ENCODE measurements around the gene CRB1.
A peak's percentile ranks its signal among the peaks of the same experiment; 100 is the strongest.

Gene CRB1

DNA sequence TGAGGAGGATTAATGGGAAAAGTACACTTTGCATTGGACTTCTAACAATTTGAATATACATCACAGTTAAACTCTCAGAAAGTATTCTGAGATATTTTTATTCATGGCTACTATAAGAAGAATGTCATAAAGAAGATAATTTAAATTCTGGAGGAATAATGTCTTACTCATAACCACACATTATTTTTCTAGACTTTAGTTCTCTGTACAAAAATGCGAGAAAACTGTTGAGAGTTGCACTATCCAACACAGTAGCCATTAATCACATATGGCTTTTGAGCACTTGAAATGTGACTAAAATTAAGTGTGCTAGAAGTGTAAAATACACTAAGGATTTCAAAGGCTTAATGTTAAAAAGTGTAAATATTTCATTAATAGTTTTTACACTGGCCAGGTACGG, 53.8 kb downstream of the CRB1 start:
- TF ChIP-seq, protein P1, sequence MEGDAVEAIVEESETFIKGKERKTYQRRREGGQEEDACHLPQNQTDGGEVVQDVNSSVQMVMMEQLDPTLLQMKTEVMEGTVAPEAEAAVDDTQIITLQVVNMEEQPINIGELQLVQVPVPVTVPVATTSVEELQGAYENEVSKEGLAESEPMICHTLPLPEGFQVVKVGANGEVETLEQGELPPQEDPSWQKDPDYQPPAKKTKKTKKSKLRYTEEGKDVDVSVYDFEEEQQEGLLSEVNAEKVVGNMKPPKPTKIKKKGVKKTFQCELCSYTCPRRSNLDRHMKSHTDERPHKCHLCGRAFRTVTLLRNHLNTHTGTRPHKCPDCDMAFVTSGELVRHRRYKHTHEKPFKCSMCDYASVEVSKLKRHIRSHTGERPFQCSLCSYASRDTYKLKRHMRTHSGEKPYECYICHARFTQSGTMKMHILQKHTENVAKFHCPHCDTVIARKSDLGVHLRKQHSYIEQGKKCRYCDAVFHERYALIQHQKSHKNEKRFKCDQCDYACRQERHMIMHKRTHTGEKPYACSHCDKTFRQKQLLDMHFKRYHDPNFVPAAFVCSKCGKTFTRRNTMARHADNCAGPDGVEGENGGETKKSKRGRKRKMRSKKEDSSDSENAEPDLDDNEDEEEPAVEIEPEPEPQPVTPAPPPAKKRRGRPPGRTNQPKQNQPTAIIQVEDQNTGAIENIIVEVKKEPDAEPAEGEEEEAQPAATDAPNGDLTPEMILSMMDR (IDR thresholded peaks at IDR 0.05; ENCODE audit: control insufficient read depth, extremely low read depth, insufficient read depth), result no peak
- DNase-seq (ENCODE audit: low read depth), result no peak
- no peak overlapping the region for H3K4me3 ChIP-seq (ENCODE audit: low read depth, low read length)

DNA sequence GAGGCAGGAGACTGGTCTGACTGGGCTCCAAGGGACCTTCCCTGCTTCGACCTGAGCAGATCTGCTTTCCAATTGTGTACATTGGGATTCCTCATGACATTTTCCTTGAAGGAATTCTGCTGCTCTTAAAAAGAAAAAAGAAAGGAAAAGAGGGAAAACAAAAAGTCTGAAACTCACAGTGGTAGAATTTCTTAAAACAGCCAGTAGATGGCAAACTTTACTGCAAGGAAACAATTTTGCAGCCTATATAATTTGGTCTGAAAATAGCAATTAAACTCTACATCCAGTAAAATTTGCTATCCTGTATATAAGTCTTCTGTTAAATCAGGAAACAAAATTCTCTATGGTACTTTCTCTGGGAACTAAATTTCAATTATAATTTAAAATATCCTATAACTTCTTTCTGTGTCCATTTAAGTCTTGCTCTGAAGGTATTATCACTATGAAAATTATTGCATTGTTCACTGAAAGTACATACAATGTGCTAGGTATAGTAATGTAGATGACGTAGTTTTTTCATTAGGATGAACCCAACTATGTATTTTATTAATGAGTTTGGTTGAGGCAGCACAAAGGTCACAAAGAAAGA, 59.8 kb downstream of the CRB1 start:
- TF ChIP-seq, protein P1 (IDR thresholded peaks at IDR 0.05; ENCODE audit: control insufficient read depth, extremely low read depth, insufficient read depth), result peak; percentile 49
- no peak overlapping the region for H3K4me3 ChIP-seq (ENCODE audit: low read depth, low read length)
- no peak for DNase-seq (ENCODE audit: low read depth)

DNA sequence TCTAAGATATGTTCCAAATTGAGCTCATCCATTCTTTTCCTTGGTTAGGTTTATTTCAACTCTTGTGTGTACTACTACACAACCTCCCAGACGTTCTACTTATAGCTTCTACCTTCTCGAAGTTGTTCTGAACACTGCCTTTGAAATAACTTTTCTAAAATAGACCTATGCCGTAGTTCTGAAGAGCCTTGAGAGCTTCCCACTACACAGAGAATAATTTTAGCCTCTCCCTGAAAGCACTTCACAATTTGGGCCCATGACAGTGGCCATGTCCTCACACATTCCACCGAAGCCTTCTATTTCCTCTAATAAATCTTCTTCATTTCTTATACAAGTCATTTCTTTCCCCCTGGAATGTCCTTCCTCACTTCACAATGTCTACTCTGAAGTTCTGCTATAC, 62.2 kb downstream of the CRB1 start:
- H3K4me3 ChIP-seq (ENCODE audit: low read depth, low read length), result no peak overlapping the region
- TF ChIP-seq, protein P1 (IDR thresholded peaks at IDR 0.05; ENCODE audit: control insufficient read depth, extremely low read depth, insufficient read depth), result no peak
- DNase-seq (ENCODE audit: low read depth), result no peak

DNA sequence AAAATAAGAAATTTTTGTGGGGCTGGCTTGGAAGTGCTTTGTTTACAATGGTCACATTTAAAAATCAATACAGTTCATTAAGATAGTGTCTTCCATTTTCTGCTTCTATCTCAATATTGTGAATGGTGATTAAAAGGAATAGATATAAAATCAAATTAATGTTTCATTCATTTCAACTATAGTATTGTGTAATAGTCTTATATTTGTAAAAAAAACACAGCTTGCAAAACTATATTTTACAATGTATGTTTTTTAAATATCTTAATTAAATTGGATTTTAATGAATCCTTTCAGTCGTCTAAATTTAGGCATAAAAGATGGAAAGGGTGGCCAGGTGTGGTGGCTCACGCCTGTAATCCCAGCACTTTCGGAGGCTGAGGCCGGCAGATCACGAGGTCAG, 63.5 kb downstream of the CRB1 start:
- H3K4me3 ChIP-seq (ENCODE audit: low read depth, low read length), result no peak overlapping the region
- TF ChIP-seq, protein P1 (IDR thresholded peaks at IDR 0.05; ENCODE audit: control insufficient read depth, extremely low read depth, insufficient read depth), result no peak
- no peak for DNase-seq (ENCODE audit: low read depth)

DNA sequence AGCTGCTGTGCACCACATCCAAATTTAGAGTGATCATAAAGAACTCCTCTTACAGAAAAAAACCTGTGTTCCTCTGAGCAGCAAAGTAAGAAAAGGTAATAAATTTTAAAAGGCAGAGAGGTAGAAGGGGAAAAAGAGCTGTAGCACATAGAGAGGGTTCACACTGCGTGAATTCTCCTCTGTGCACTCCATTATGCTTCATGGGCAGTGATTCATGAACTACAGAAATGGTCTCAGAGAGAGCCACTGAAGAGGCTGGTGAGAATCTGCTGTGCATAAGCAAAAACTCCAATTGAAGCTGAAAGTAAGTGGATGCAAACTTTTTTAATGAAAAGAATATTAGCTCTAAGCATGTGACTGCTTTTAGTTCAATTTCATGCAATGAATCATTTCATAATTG, 65.0 kb downstream of the CRB1 start:
- TF ChIP-seq, protein P1 (IDR thresholded peaks at IDR 0.05; ENCODE audit: control insufficient read depth, extremely low read depth, insufficient read depth), result no peak
- H3K4me3 ChIP-seq (ENCODE audit: low read depth, low read length), result no peak overlapping the region
- DNase-seq (ENCODE audit: low read depth), result no peak

DNA sequence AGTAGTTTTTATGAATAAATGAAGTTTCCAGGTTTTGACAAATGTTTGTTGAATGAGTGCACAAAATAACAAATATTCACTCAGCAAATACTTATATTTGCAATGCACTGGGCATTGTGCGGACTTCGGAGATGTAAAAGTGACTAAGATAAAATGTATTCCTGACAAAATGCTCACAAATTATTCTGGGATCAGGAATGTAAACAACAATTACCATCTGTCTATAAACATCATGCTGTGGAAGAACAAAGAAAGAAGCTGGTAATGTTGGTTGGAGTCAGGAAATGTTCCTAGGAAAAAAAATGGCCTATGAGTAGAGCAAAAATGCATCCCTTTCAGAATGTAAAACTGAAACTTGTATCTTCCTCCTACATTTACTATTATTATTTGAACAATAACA, 68.5 kb downstream of the CRB1 start:
- TF ChIP-seq, protein P1 (IDR thresholded peaks at IDR 0.05; ENCODE audit: control insufficient read depth, extremely low read depth, insufficient read depth), result no peak
- no peak overlapping the region for H3K4me3 ChIP-seq (ENCODE audit: low read depth, low read length)
- DNase-seq (ENCODE audit: low read depth), result no peak

Measured in LNCaP clone FGC (cell line).